Measurements from ENCODE around the gene TEP1. TPM values are rescaled to one million over a fixed set of nuclear protein-coding genes. Genes with fewer than 3 reads are reported as not detected.

Gene TEP1
- total and polyA plus RNA-seq, 2 of the 8 experiments (the other 6 are each of a cell fraction or from before 2014, with no cell fraction given) = 6.9 to 10.7 TPM

GRCh38 chr14:20441461-20441860 lies 28.2 kb upstream of the TEP1 start (continued):
- no peak for TF ChIP-seq FOSL1 (IDR thresholded peaks at IDR 0.05; ENCODE audit: insufficient read depth, low read depth, low read length)
- no peak for TF ChIP-seq EP300 (IDR thresholded peaks at IDR 0.05; ENCODE audit: borderline replicate concordance in 1 of 2, low read depth in 2 of 2, low read length in 2 of 2)
- TF ChIP-seq JUN (IDR thresholded peaks at IDR 0.05; ENCODE audit: low read depth, low read length) = no peak
- no peak for TF ChIP-seq CHD7 (IDR thresholded peaks at IDR 0.05; ENCODE audit: insufficient replicate concordance, low read length)
- no peak for TF ChIP-seq CBX8 (IDR thresholded peaks at IDR 0.05; ENCODE audit: borderline replicate concordance, low read depth, low read length)
